ENCODE data around the gene CDH4.

DNA sequence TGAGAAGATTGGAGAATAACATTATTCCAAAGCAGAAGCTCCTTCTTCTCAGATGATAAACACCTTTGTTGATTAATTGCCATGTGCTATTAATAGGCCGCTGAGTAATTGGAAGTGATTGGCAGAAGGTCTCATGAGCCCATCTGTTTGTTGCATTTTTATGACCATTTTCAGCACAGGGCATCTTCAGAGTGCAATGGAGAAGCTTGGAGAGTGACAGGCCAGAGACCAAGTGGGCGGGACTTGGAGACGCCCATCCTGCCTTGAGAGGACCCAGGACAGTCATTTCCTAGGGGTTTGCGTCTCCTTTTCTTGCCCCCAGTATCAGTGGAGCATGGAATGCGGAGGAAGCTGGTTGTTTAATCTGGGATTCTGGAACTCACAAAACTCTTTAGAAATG lies 89.5 kb downstream of the CDH4 start:
- TF ChIP-seq, protein P1, sequence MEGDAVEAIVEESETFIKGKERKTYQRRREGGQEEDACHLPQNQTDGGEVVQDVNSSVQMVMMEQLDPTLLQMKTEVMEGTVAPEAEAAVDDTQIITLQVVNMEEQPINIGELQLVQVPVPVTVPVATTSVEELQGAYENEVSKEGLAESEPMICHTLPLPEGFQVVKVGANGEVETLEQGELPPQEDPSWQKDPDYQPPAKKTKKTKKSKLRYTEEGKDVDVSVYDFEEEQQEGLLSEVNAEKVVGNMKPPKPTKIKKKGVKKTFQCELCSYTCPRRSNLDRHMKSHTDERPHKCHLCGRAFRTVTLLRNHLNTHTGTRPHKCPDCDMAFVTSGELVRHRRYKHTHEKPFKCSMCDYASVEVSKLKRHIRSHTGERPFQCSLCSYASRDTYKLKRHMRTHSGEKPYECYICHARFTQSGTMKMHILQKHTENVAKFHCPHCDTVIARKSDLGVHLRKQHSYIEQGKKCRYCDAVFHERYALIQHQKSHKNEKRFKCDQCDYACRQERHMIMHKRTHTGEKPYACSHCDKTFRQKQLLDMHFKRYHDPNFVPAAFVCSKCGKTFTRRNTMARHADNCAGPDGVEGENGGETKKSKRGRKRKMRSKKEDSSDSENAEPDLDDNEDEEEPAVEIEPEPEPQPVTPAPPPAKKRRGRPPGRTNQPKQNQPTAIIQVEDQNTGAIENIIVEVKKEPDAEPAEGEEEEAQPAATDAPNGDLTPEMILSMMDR (IDR thresholded peaks at IDR 0.05) = no peak
- TF ChIP-seq POLR2A (IDR thresholded peaks at IDR 0.05) = no peak
